ENCODE measurements around the gene VRK3. TPM values are rescaled to one million over a fixed set of nuclear protein-coding genes. Genes with fewer than 3 reads are reported as not detected.

The VRK3 gene
- total and polyA plus RNA-seq, 2 of the 4 experiments (the other 2 are of a cell fraction): 28.7 to 35.8 TPM

DNA sequence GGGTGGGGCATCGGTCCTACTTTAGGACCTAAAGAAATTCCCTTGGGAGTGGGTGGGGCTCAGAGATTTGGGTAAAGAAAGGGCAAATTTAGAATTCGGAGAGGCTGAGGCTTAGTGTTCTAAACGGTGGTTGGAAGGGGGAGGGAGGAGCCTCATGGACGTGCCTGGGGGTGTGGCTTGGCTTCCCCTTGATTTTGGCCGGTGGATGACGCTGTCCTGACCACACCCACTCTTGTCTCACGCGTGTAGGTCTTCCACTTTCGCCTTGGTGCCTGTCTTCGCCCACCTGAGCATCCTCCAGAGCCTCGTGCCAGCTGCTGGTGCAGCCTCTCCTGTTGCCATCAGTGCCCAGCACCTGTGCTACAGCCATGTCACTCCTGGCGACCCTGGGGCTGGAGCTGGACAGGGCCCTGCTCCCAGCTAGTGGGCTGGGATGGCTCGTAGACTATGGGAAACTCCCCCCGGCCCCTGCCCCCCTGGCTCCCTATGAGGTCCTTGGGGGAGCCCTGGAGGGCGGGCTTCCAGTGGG lies 94.6 kb downstream of the VRK3 start:
- intact Hi-C loops (cut with micrococcal nuclease): no loop called here
- Histone ChIP-seq H3K9me3 (ENCODE audit: control insufficient read depth, insufficient read depth, low read length) (no peaks in the 10 kb centered on the region), H3K9me1 (ENCODE audit: insufficient read depth, low read length) (peaks cover 14% of the 10 kb centered on the region), H3K79me1 (ENCODE audit: low read depth in 1 of 2, low read length in 2 of 2) (peaks cover 13 to 33% of the 10 kb centered on the region in 2 experiments), H4K8ac (ENCODE audit: low read depth in 2 of 2, low read length in 2 of 2) (peak overlapping the region; percentile 6 to 42; a peak in 2 of 4 replicates), H2AFZ (replicated peaks; ENCODE audit: low read length, poor library complexity) (peak overlapping the region; percentile 62), H3K9ac (ENCODE audit: low read depth, low read length) (no peak overlapping the region), H3K4me3 (ENCODE audit: insufficient read depth, low read depth, low read length) (no peak overlapping the region), H2BK20ac (ENCODE audit: low read depth, low read length) (0 out of 2 replicates have a peak overlapping the region, but pooled peaks have one; percentile 23), H3K18ac (ENCODE audit: low read depth, low read length) (no peak overlapping the region), H3K23ac (ENCODE audit: low read depth, low read length) (no peak overlapping the region), H3K4ac (ENCODE audit: low read depth, low read length) (peak overlapping the region; percentile 60), H3K27me3 (ENCODE audit: control insufficient read depth, insufficient read depth, low read length) (no peaks in the 10 kb centered on the region), H2AK9ac (replicated peaks; ENCODE audit: low read depth, low read length, poor library complexity) (peak overlapping the region; percentile 71), H2BK15ac (ENCODE audit: low read depth, low read length) (no peak overlapping the region; the same call in 2 of the 3 replicates), H3K4me1 (ENCODE audit: control insufficient read depth, insufficient read depth, low read length) (peaks cover 4% of the 10 kb centered on the region), H3K36me3 (ENCODE audit: control insufficient read depth, insufficient read depth, low read length) (peaks cover 11% of the 10 kb centered on the region), H4K20me1 (ENCODE audit: insufficient read depth, low read length) (peaks cover 10% of the 10 kb centered on the region; the same call in 1 of the 2 replicates), H2AK5ac (ENCODE audit: low read depth, low read length) (peak overlapping the region; percentile 92), H4K5ac (ENCODE audit: low read depth, low read length) (no peak overlapping the region), H3K4me2 (ENCODE audit: low read depth, low read length) (no peak overlapping the region), H2BK120ac (ENCODE audit: low read depth, low read length) (no peak overlapping the region), H3K27ac (ENCODE audit: insufficient read depth, low read length) (no peak overlapping the region), H3K56ac (ENCODE audit: extremely low read depth, insufficient read depth, low read length) (no peak overlapping the region), H4K91ac (ENCODE audit: insufficient read depth, low read depth, low read length) (no peak overlapping the region), H2BK5ac (ENCODE audit: low read depth, low read length, poor library complexity, severe bottlenecking) (no peak overlapping the region), H3K14ac (replicated peaks; ENCODE audit: low read depth, low read length) (no peak overlapping the region)
- no peak for DNase-seq
- WGBS, 2 experiments (ENCODE audit: extremely low coverage in 2 of 2, insufficient read length in 1 of 2): 80% methylated on average over 7 of the region's 15 CpGs; no CpG with 5 or more reads in 1 of the 2 experiments
- no peak for ATAC-seq (ENCODE audit: low read depth)
- dilution Hi-C loops (cut with HindIII; ENCODE audit: low sequenced_read_pairs, unreplicated experiment): no loop called here
- no TSS peak for BruUV-seq (replicated peaks)
- in situ Hi-C loops (cut with MboI; ENCODE audit: low sequenced_read_pairs): loop anchor here (10.0 kb wide), 2 partner anchors 54 to 214 kb away; no protein-coding TSS in a partner anchor
- POLR2A ChIA-PET (ENCODE audit: unreplicated experiment): interaction anchor here (1.0 kb wide), 2 partner anchors 61 to 80 kb away, joined by 3 to 7 read pairs; no protein-coding TSS in a partner anchor
- TF ChIP-seq RCOR1 (IDR thresholded peaks at IDR 0.05; ENCODE audit: insufficient replicate concordance, low read length): no peak
- TF ChIP-seq NFE2L2 (IDR thresholded peaks at IDR 0.05; ENCODE audit: low read depth, low read length): no peak
- no peak for TF ChIP-seq BHLHE40 (IDR thresholded peaks at IDR 0.05; ENCODE audit: low read depth, low read length)
- TF ChIP-seq FOS (IDR thresholded peaks at IDR 0.05; ENCODE audit: low read depth, low read length): no peak
- no peak for TF ChIP-seq CHD1 (IDR thresholded peaks at IDR 0.05; ENCODE audit: low read depth, low read length)
- TF ChIP-seq SMC3 (IDR thresholded peaks at IDR 0.05; ENCODE audit: low read depth, low read length): no peak
- no peak for TF ChIP-seq CEBPB (IDR thresholded peaks at IDR 0.05; ENCODE audit: low read depth, low read length)
- TF ChIP-seq POLR2A (IDR thresholded peaks at IDR 0.05; ENCODE audit: low read depth, low read length): no peak
- TF ChIP-seq, protein P1, sequence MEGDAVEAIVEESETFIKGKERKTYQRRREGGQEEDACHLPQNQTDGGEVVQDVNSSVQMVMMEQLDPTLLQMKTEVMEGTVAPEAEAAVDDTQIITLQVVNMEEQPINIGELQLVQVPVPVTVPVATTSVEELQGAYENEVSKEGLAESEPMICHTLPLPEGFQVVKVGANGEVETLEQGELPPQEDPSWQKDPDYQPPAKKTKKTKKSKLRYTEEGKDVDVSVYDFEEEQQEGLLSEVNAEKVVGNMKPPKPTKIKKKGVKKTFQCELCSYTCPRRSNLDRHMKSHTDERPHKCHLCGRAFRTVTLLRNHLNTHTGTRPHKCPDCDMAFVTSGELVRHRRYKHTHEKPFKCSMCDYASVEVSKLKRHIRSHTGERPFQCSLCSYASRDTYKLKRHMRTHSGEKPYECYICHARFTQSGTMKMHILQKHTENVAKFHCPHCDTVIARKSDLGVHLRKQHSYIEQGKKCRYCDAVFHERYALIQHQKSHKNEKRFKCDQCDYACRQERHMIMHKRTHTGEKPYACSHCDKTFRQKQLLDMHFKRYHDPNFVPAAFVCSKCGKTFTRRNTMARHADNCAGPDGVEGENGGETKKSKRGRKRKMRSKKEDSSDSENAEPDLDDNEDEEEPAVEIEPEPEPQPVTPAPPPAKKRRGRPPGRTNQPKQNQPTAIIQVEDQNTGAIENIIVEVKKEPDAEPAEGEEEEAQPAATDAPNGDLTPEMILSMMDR (conservative IDR thresholded peaks at IDR 0.05; ENCODE audit: low read depth, low read length): no peak
- TF ChIP-seq MXI1 (IDR thresholded peaks at IDR 0.05; ENCODE audit: borderline replicate concordance, low read depth, low read length): no peak
- TF ChIP-seq MAZ (IDR thresholded peaks at IDR 0.05; ENCODE audit: borderline replicate concordance, low read depth, low read length): no peak
- no peak for TF ChIP-seq MAFK (IDR thresholded peaks at IDR 0.05; ENCODE audit: low read depth, low read length)
- CTCF ChIA-PET: no interaction called here

All from IMR-90 (cell line).